Measurements from ENCODE around the gene YARS2. TPM values are rescaled to one million over a fixed set of nuclear protein-coding genes. Genes with fewer than 3 reads are reported as not detected.

Gene YARS2
- total RNA-seq, 1 donor from 2014 or later: 26.5 TPM

DNA sequence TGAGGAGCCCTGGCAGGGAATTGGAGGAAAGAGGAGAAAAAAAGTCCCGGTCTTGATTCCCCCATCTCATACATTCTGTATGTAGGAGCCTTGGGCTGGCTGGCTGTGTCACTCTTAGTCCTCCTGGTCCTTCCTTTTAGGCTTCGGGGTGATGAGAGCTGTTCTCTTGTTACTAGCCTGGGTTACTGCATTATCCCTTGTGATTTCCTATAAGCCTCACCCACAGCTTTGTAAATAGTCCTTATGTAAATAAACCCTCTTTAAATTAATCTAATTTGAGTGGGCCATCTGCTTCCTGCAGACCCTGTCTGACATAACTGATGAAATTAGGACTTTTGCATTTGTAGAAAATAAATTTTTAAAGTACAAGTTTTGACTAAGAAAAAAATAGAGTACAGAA, 57.4 kb downstream of the YARS2 start:
- TF ChIP-seq, protein P1, sequence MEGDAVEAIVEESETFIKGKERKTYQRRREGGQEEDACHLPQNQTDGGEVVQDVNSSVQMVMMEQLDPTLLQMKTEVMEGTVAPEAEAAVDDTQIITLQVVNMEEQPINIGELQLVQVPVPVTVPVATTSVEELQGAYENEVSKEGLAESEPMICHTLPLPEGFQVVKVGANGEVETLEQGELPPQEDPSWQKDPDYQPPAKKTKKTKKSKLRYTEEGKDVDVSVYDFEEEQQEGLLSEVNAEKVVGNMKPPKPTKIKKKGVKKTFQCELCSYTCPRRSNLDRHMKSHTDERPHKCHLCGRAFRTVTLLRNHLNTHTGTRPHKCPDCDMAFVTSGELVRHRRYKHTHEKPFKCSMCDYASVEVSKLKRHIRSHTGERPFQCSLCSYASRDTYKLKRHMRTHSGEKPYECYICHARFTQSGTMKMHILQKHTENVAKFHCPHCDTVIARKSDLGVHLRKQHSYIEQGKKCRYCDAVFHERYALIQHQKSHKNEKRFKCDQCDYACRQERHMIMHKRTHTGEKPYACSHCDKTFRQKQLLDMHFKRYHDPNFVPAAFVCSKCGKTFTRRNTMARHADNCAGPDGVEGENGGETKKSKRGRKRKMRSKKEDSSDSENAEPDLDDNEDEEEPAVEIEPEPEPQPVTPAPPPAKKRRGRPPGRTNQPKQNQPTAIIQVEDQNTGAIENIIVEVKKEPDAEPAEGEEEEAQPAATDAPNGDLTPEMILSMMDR (IDR thresholded peaks at IDR 0.05; ENCODE audit: insufficient read depth, low read depth, low read length): no peak
- no peak for TF ChIP-seq EZH2 (IDR thresholded peaks at IDR 0.05; ENCODE audit: insufficient read depth, low read length)
- no peak for FAIRE-seq
- peaks cover 73% of the 10 kb centered on the region for H3K79me2 ChIP-seq (ENCODE audit: insufficient read depth, low read length)
- no peak overlapping the region for H3K9ac ChIP-seq (ENCODE audit: low read length)
- peaks cover 14% of the 10 kb centered on the region for H3K4me1 Mint-ChIP-seq (ENCODE audit: low read depth, unreplicated experiment)
- no peak overlapping the region for H3K27ac Mint-ChIP-seq (ENCODE audit: unreplicated experiment)
- H4K20me1 ChIP-seq (ENCODE audit: insufficient read depth, low read length): peaks cover 33% of the 10 kb centered on the region
- H3K9me3 ChIP-seq (ENCODE audit: insufficient read depth, low read depth, low read length): no peaks in the 10 kb centered on the region
- H3K4me3 ChIP-seq (ENCODE audit: insufficient read depth, low read depth, low read length): no peak overlapping the region
- no peak overlapping the region for H3K4me3 Mint-ChIP-seq (ENCODE audit: unreplicated experiment)
- no peak overlapping the region for H2AFZ ChIP-seq (ENCODE audit: low read depth, low read length)
- H3K9me3 Mint-ChIP-seq (ENCODE audit: unreplicated experiment): no peaks in the 10 kb centered on the region
- H3K27ac ChIP-seq (ENCODE audit: low read depth, low read length): no peak overlapping the region
- H3K27me3 Mint-ChIP-seq (ENCODE audit: low read depth, unreplicated experiment): no peaks in the 10 kb centered on the region
- H3K4me2 ChIP-seq (ENCODE audit: low read length): no peak overlapping the region
- DNase-seq (ENCODE audit: low read depth): no peak
- H3K4me1 ChIP-seq (ENCODE audit: insufficient read depth, low read length): no peaks in the 10 kb centered on the region
- no peaks in the 10 kb centered on the region for H3K27me3 ChIP-seq (ENCODE audit: insufficient read depth, low read length)
- peaks cover 13% of the 10 kb centered on the region for H3K36me3 Mint-ChIP-seq (ENCODE audit: low read depth, unreplicated experiment)
- peaks cover 3% of the 10 kb centered on the region for H3K36me3 ChIP-seq (ENCODE audit: insufficient read depth, low read length)

DNA sequence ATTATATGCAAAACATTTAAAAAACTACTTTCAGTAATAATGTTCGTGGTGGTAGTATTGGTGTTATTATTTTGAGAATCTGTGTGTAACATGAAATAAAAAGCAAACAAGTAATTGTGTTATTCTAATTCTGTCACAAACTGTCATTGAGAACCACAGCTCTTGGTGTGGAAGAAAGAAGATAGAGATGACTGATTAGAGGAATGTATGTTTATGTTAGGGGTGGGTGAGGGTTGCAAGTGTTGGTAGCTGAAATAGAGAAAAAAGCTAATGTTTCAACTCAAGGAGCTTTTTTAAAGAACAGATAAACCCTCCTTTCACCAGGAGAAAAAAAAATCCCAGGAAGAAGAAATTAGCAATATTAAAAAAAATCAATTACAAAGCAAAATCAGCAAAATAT, 58.3 kb downstream of the YARS2 start:
- Mint-ChIP-seq H3K36me3 (ENCODE audit: low read depth, unreplicated experiment) (peaks cover 13% of the 10 kb centered on the region), H3K27me3 (ENCODE audit: low read depth, unreplicated experiment) (no peaks in the 10 kb centered on the region), H3K4me3 (ENCODE audit: unreplicated experiment) (no peak overlapping the region), H3K9me3 (ENCODE audit: unreplicated experiment) (no peaks in the 10 kb centered on the region), H3K27ac (ENCODE audit: unreplicated experiment) (no peak overlapping the region), H3K4me1 (ENCODE audit: low read depth, unreplicated experiment) (peaks cover 13% of the 10 kb centered on the region)
- Histone ChIP-seq H3K4me3 (ENCODE audit: insufficient read depth, low read depth, low read length) (no peak overlapping the region), H4K20me1 (ENCODE audit: insufficient read depth, low read length) (peaks cover 41% of the 10 kb centered on the region), H3K9ac (ENCODE audit: low read length) (no peak overlapping the region), H3K79me2 (ENCODE audit: insufficient read depth, low read length) (peaks cover 81% of the 10 kb centered on the region), H3K27me3 (ENCODE audit: insufficient read depth, low read length) (no peaks in the 10 kb centered on the region), H3K36me3 (ENCODE audit: insufficient read depth, low read length) (peaks cover 3% of the 10 kb centered on the region), H3K9me3 (ENCODE audit: insufficient read depth, low read depth, low read length) (no peaks in the 10 kb centered on the region), H3K4me2 (ENCODE audit: low read length) (no peak overlapping the region), H2AFZ (ENCODE audit: low read depth, low read length) (no peak overlapping the region), H3K4me1 (ENCODE audit: insufficient read depth, low read length) (no peaks in the 10 kb centered on the region), H3K27ac (ENCODE audit: low read depth, low read length) (no peak overlapping the region)
- no peak for TF ChIP-seq EZH2 (IDR thresholded peaks at IDR 0.05; ENCODE audit: insufficient read depth, low read length)
- TF ChIP-seq, protein P1 (IDR thresholded peaks at IDR 0.05; ENCODE audit: insufficient read depth, low read depth, low read length): no peak
- FAIRE-seq (peak; percentile 60), DNase-seq (ENCODE audit: low read depth) (no peak)

Other genes starting within 250 kb of the YARS2 start
- gene DNM1L, start 76.6 kb downstream of the YARS2 start, total RNA-seq: 92.1 and 93.9 TPM in 2 replicates
- gene PKP2, start 140.9 kb upstream of the YARS2 start, total RNA-seq: 18.7 and 35.4 TPM in 2 replicates